SK-N-SH (cell line): ENCODE data around the gene GALM. TPM values are rescaled to one million over a fixed set of nuclear protein-coding genes. Genes with fewer than 3 reads are reported as not detected.
A peak's percentile ranks its signal among the peaks of the same experiment; 100 is the strongest.

Experiments used
- CTCF ChIA-PET: fragments of 300-600, 350-600 bp; formaldehyde crosslinking; extraction: SDS; loops from one replicate; lab custom pipeline; 2021; lab: Yijun Ruan, JAX
- POLR2A ChIA-PET: fragments of 350-600 bp; sonication (Branson Sonifier 250); formaldehyde crosslinking; extraction: SDS; loops from one replicate; lab custom pipeline; 2020; ENCODE audit warnings: antibody characterized with exemption, inconsistent platforms; lab: Yijun Ruan, JAX
- DNase-seq: peaks from one replicate; pipeline ENCODE4 v3.0.0; 2012
- H2AFZ ChIP-seq: fragments of 200-600 bp; sonication (generic); 2 replicates; pipeline ENCODE4 v1.8.1; 2016; ENCODE audit warnings: antibody characterized with exemption, mild to moderate bottlenecking, low read depth
- H3F3A ChIP-seq: fragments of 200-600 bp; sonication (generic); replicated peaks from 2 replicates; pipeline ENCODE3; 2016; ENCODE audit warnings: antibody characterized with exemption, mild to moderate bottlenecking; ENCODE audit not compliant: insufficient read depth
- H3K27ac ChIP-seq, 2 experiments: fragments of 200-500 bp in 1 of 2; fragments of 200-600 bp in 1 of 2; sonication (Bioruptor generic) in 1 of 2; sonication (generic), shearing (Covaris generic) in 1 of 2; 2 replicates each; pipeline versions ENCODE4 v1.5.1 to v1.6.1; 2014 to 2016; ENCODE audit warnings: low read depth in 2 of 2, inconsistent platforms in 1 of 2, low read length in 1 of 2, mild to moderate bottlenecking in 1 of 2, mixed read lengths in 1 of 2
- H3K27me3 ChIP-seq: fragments of 200-600 bp; sonication (generic), shearing (Covaris generic); 2 replicates; pipeline ENCODE4 v1.6.1; 2016; ENCODE audit warnings: mixed run types; ENCODE audit not compliant: insufficient read depth
- H3K36me3 ChIP-seq, 2 experiments: fragments of 200-500 bp in 1 of 2; fragments of 200-600 bp in 1 of 2; sonication (Bioruptor generic) in 1 of 2; sonication (generic) in 1 of 2; replicated peaks in 1 of 2; 2 replicates each; pipeline versions ENCODE3 to v1.5.1; 2014 to 2016; ENCODE audit warnings: low read length in 1 of 2, mild to moderate bottlenecking in 1 of 2; ENCODE audit not compliant: insufficient read depth in 2 of 2, control insufficient read depth in 1 of 2
- H3K4me1 ChIP-seq, 2 experiments: fragments of 200-500 bp in 1 of 2; fragments of 200-600 bp in 1 of 2; sonication (Bioruptor generic) in 1 of 2; sonication (generic), shearing (Covaris generic) in 1 of 2; 2 replicates each; pipeline versions ENCODE4 v1.5.1 to v1.6.1; 2014 to 2016; ENCODE audit warnings: low read depth in 1 of 2, low read length in 1 of 2, mixed run types in 1 of 2; ENCODE audit not compliant: insufficient read depth in 2 of 2, control insufficient read depth in 1 of 2
- H3K4me2 ChIP-seq: fragments of 200-600 bp; sonication (generic), shearing (Covaris generic); 2 replicates; pipeline ENCODE4 v1.6.1; 2017; ENCODE audit warnings: mixed run types
- H3K4me3 ChIP-seq, 2 experiments: fragments of 200-500 bp in 1 of 2; fragments of 200-600 bp in 1 of 2; sonication (Bioruptor generic) in 1 of 2; sonication (generic), shearing (Covaris generic) in 1 of 2; 2 replicates each; pipeline versions ENCODE4 v1.5.1 to v1.8.1; 2014 to 2016; ENCODE audit warnings: low read depth in 2 of 2, inconsistent platforms in 1 of 2, low read length in 1 of 2, mild to moderate bottlenecking in 1 of 2, mixed read lengths in 1 of 2, moderate library complexity in 1 of 2
- H3K79me2 ChIP-seq: fragments of 200-600 bp; sonication (generic); 2 replicates; pipeline ENCODE4 v1.8.1; 2017; ENCODE audit warnings: mild to moderate bottlenecking; ENCODE audit not compliant: insufficient read depth
- H3K9ac ChIP-seq: fragments of 200-600 bp; sonication (generic); 2 replicates; pipeline ENCODE4 v1.6.1; 2017; ENCODE audit warnings: mixed run types
- H3K9me2 ChIP-seq: fragments of 200-600 bp; sonication (generic); 2 replicates; pipeline ENCODE4 v1.6.1; 2017; ENCODE audit warnings: mixed run types
- H3K9me3 ChIP-seq: fragments of 200-600 bp; sonication (generic); 2 replicates; pipeline ENCODE4 v1.6.1; 2017; ENCODE audit warnings: mixed run types, mild to moderate bottlenecking, moderate library complexity
- H4K20me1 ChIP-seq: fragments of 200-600 bp; sonication (generic); 2 replicates; pipeline ENCODE4 v1.6.1; 2017; ENCODE audit warnings: mild to moderate bottlenecking, mixed run types; ENCODE audit not compliant: insufficient read depth
- CHD2 ChIP-seq: fragments of 150-350 bp; IDR thresholded peaks from 2 replicates; pipeline ENCODE4 v1.6.1; 2018; ENCODE audit warnings: low read length; ENCODE audit not compliant: partially characterized antibody
- ELF1 ChIP-seq: IDR thresholded peaks from 2 replicates; pipeline ENCODE4 v1.4.0; 2012
- EZH2phosphoT487 ChIP-seq: fragments of 200-600 bp; sonication (generic); IDR thresholded peaks from 2 replicates; pipeline ENCODE4 v1.6.1; 2017; ENCODE audit warnings: low read depth, mixed run types, mild to moderate bottlenecking, antibody characterized with exemption, moderate library complexity, borderline replicate concordance
- FOSL2 ChIP-seq: IDR thresholded peaks from 2 replicates; pipeline ENCODE4 v1.4.0; 2012; ENCODE audit warnings: low read depth, mild to moderate bottlenecking, moderate library complexity, borderline replicate concordance
- FOXM1 ChIP-seq: IDR thresholded peaks from 2 replicates; pipeline ENCODE4 v1.4.0; 2012; ENCODE audit warnings: low read depth, mild to moderate bottlenecking
- GABPA ChIP-seq: IDR thresholded peaks from 2 replicates; pipeline ENCODE4 v1.4.0; 2012; ENCODE audit warnings: low read depth, mild to moderate bottlenecking
- GATA2 ChIP-seq: sonication (generic); formaldehyde crosslinking; IDR thresholded peaks from 2 replicates; pipeline ENCODE4 v1.5.0; 2020; ENCODE audit warnings: mild to moderate bottlenecking, missing genetic modification reagents
- IRF3 ChIP-seq: fragments of 150-350 bp; IDR thresholded peaks from 2 replicates; pipeline ENCODE4 v1.6.1; 2016; ENCODE audit warnings: mild to moderate bottlenecking, low read depth, low read length
- JUND ChIP-seq: IDR thresholded peaks from 2 replicates; pipeline ENCODE4 v1.4.0; 2012
- MEF2A ChIP-seq: IDR thresholded peaks from 2 replicates; pipeline ENCODE4 v1.4.0; 2012; ENCODE audit warnings: low read depth, borderline replicate concordance
- MXI1 ChIP-seq: IDR thresholded peaks from 2 replicates; pipeline ENCODE4 v1.6.1; 2012; ENCODE audit warnings: mild to moderate bottlenecking, low read depth, low read length, improper control_type of control experiment
- NFIC ChIP-seq: IDR thresholded peaks from 2 replicates; pipeline ENCODE4 v1.4.0; 2012; ENCODE audit warnings: borderline replicate concordance
- NRF1 ChIP-seq: IDR thresholded peaks from 2 replicates; pipeline ENCODE4 v1.6.1; 2012; ENCODE audit warnings: low read depth, mild to moderate bottlenecking, low read length
- RAD21 ChIP-seq: IDR thresholded peaks from 2 replicates; pipeline ENCODE4 v1.6.1; 2012; ENCODE audit warnings: mild to moderate bottlenecking, low read length
- RCOR1 ChIP-seq: fragments of 150-350 bp; IDR thresholded peaks from 2 replicates; pipeline ENCODE4 v1.6.1; 2017; ENCODE audit warnings: antibody characterized with exemption, low read length
- RXRA ChIP-seq: IDR thresholded peaks from 2 replicates; pipeline ENCODE4 v1.4.0; 2012; ENCODE audit warnings: low read depth, mild to moderate bottlenecking, borderline replicate concordance
- SIN3A ChIP-seq: IDR thresholded peaks from 2 replicates; pipeline ENCODE4 v1.6.1; 2012; ENCODE audit warnings: low read depth, mild to moderate bottlenecking, low read length, moderate library complexity, borderline replicate concordance
- SMC3 ChIP-seq: IDR thresholded peaks from 2 replicates; pipeline ENCODE4 v1.6.1; 2012; ENCODE audit warnings: low read depth, low read length, improper control_type of control experiment
- TCF12 ChIP-seq: IDR thresholded peaks from 2 replicates; pipeline ENCODE4 v1.4.0; 2012
- TEAD4 ChIP-seq: IDR thresholded peaks from 2 replicates; pipeline ENCODE4 v1.4.0; 2012; ENCODE audit warnings: mild to moderate bottlenecking, borderline replicate concordance; ENCODE audit not compliant: insufficient read depth
- YY1 ChIP-seq: IDR thresholded peaks from 2 replicates; pipeline ENCODE4 v1.4.0; 2012; ENCODE audit warnings: low read depth, mild to moderate bottlenecking
- WGBS: methylation state at CpG from one replicate; pipeline ENCODE4 v1.1.6; 2017; ENCODE audit warnings: low lambda C conversion rate; 5-methylcytosine and 5-hydroxymethylcytosine counted together
- polyA plus RNA-seq, 3 experiments: library from polyadenylated mRNA; depleted of rRNA; stranded (reverse); fragments of >200 nt; gene quantifications; 2 replicates each; pipeline ENCODE4 v1.2.3, GENCODE V29; 2012
- TF ChIP-seq, protein P1 (sequence below): IDR thresholded peaks from 2 replicates; pipeline ENCODE4 v1.4.0; 2012; ENCODE audit warnings: low read depth, borderline replicate concordance
- TF ChIP-seq, protein P2 (sequence below): IDR thresholded peaks from 2 replicates; pipeline ENCODE4 v1.4.0; 2012; ENCODE audit warnings: low read depth, borderline replicate concordance
- TF ChIP-seq, protein P3 (sequence below): fragments of 150-350 bp; IDR thresholded peaks from 2 replicates; pipeline ENCODE4 v1.6.1; 2017; ENCODE audit warnings: antibody characterized with exemption, low read length, low read depth, borderline replicate concordance
- TF ChIP-seq, protein P4 (sequence below): IDR thresholded peaks from 2 replicates; pipeline ENCODE4 v1.4.0; 2012; ENCODE audit warnings: low read depth
- TF ChIP-seq, protein P5 (sequence below): IDR thresholded peaks from 2 replicates; pipeline ENCODE4; 2012
- TF ChIP-seq, protein P6 (sequence below): fragments of 200-600 bp; sonication (generic); IDR thresholded peaks from 2 replicates; pipeline ENCODE4 v1.6.1; 2017; ENCODE audit warnings: antibody characterized with exemption, mild to moderate bottlenecking, moderate library complexity

The GALM gene
- polyA plus RNA-seq, 1 of the 3 experiments (the other 2 are of a cell fraction), result 17.9 TPM

- POLR2A ChIA-PET, result interaction anchor here (0.5 to 1.6 kb wide), 2 partner anchors 49 to 102 kb away, joined by 3 to 5 read pairs; partner anchors contain the start of gene SRSF7
- CTCF ChIA-PET, result no interaction called here
- no peaks in the 10 kb centered on the region for H4K20me1 ChIP-seq
- H3K79me2 ChIP-seq, result no peaks in the 10 kb centered on the region
- no peak for DNase-seq
- no peaks in the 10 kb centered on the region for H3K9me3 ChIP-seq
- 21% methylated on average over 1 of the region's 1 CpG for WGBS
- peaks cover 11% of the 10 kb centered on the region for H3F3A ChIP-seq
- no peak overlapping the region for H3K9ac ChIP-seq
- no peak overlapping the region for H2AFZ ChIP-seq
- H3K27me3 ChIP-seq, result no peaks in the 10 kb centered on the region
- H3K4me2 ChIP-seq, result no peak overlapping the region
- H3K4me3 ChIP-seq, result no peak overlapping the region
- H3K27ac ChIP-seq, result peak overlapping the region in 1 of 2 experiments; percentile 59; a peak in 2 of 4 replicates
- no peaks in the 10 kb centered on the region for H3K9me2 ChIP-seq
- H3K4me1 ChIP-seq, result peaks cover 0 to 7% of the 10 kb centered on the region in 2 experiments; a peak in 2 of 4 replicates
- no peaks in the 10 kb centered on the region for H3K36me3 ChIP-seq
- TF ChIP-seq TCF12 (peak; percentile 77), NRF1 (no peak), TEAD4 (peak; percentile 60; the same call in 1 of the 2 replicates), MEF2A (no peak), MXI1 (no peak), EZH2phosphoT487 (no peak), RCOR1 (no peak), ELF1 (no peak), CHD2 (no peak), SMC3 (no peak), RAD21 (no peak), FOSL2 (peak; percentile 81), SIN3A (no peak), JUND (peak; percentile 82), GABPA (no peak), RXRA (no peak; the same call in 1 of the 2 replicates), IRF3 (no peak), GATA2 (CRISPR knock-in tag) (no peak), YY1 (no peak), NFIC (peak; percentile 52; the same call in 1 of the 2 replicates), FOXM1 (no peak)
- TF ChIP-seq, protein P1, sequence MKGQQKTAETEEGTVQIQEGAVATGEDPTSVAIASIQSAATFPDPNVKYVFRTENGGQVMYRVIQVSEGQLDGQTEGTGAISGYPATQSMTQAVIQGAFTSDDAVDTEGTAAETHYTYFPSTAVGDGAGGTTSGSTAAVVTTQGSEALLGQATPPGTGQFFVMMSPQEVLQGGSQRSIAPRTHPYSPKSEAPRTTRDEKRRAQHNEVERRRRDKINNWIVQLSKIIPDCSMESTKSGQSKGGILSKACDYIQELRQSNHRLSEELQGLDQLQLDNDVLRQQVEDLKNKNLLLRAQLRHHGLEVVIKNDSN, result no peak
- TF ChIP-seq, protein P2, sequence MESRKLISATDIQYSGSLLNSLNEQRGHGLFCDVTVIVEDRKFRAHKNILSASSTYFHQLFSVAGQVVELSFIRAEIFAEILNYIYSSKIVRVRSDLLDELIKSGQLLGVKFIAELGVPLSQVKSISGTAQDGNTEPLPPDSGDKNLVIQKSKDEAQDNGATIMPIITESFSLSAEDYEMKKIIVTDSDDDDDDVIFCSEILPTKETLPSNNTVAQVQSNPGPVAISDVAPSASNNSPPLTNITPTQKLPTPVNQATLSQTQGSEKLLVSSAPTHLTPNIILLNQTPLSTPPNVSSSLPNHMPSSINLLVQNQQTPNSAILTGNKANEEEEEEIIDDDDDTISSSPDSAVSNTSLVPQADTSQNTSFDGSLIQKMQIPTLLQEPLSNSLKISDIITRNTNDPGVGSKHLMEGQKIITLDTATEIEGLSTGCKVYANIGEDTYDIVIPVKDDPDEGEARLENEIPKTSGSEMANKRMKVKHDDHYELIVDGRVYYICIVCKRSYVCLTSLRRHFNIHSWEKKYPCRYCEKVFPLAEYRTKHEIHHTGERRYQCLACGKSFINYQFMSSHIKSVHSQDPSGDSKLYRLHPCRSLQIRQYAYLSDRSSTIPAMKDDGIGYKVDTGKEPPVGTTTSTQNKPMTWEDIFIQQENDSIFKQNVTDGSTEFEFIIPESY, result no peak
- TF ChIP-seq, protein P3, sequence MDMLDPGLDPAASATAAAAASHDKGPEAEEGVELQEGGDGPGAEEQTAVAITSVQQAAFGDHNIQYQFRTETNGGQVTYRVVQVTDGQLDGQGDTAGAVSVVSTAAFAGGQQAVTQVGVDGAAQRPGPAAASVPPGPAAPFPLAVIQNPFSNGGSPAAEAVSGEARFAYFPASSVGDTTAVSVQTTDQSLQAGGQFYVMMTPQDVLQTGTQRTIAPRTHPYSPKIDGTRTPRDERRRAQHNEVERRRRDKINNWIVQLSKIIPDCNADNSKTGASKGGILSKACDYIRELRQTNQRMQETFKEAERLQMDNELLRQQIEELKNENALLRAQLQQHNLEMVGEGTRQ, result no peak
- TF ChIP-seq, protein P4, sequence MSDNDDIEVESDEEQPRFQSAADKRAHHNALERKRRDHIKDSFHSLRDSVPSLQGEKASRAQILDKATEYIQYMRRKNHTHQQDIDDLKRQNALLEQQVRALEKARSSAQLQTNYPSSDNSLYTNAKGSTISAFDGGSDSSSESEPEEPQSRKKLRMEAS, result 0 out of 2 replicates have a peak, but pooled peaks have one; percentile 21
- TF ChIP-seq, protein P5, sequence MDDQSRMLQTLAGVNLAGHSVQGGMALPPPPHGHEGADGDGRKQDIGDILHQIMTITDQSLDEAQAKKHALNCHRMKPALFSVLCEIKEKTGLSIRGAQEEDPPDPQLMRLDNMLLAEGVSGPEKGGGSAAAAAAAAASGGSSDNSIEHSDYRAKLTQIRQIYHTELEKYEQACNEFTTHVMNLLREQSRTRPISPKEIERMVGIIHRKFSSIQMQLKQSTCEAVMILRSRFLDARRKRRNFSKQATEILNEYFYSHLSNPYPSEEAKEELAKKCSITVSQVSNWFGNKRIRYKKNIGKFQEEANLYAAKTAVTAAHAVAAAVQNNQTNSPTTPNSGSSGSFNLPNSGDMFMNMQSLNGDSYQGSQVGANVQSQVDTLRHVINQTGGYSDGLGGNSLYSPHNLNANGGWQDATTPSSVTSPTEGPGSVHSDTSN, result peak; percentile 89
- TF ChIP-seq, protein P6, sequence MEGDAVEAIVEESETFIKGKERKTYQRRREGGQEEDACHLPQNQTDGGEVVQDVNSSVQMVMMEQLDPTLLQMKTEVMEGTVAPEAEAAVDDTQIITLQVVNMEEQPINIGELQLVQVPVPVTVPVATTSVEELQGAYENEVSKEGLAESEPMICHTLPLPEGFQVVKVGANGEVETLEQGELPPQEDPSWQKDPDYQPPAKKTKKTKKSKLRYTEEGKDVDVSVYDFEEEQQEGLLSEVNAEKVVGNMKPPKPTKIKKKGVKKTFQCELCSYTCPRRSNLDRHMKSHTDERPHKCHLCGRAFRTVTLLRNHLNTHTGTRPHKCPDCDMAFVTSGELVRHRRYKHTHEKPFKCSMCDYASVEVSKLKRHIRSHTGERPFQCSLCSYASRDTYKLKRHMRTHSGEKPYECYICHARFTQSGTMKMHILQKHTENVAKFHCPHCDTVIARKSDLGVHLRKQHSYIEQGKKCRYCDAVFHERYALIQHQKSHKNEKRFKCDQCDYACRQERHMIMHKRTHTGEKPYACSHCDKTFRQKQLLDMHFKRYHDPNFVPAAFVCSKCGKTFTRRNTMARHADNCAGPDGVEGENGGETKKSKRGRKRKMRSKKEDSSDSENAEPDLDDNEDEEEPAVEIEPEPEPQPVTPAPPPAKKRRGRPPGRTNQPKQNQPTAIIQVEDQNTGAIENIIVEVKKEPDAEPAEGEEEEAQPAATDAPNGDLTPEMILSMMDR, result no peak
These were observed 36.5 kb downstream of the GALM start for GRCh38 chr2:38702413-38702812.
